Measurements from ENCODE around the gene NQO2.

The NQO2 gene

DNA sequence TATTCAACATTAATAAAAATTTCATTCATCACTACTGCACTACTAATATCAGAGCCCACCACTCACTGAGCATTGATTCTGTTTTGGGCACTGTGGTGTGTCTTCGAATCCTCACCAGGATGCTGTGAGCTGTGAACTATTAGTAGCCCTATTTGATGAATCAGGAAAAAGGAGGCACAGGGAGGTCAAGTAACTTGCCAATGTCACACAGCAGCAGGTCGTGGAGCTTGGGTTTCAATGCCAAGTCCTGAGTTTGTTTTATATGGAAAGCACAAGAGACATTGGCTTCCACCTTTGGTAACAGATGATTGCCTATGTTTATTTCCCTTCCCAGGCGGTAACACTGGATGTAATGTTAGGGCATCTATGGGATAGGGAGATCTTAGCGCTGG, 15.0 kb downstream of the NQO2 start:
- no peaks in the 10 kb centered on the region for H3K36me3 ChIP-seq (ENCODE audit: control insufficient read depth, insufficient read depth, low read length)
- TF ChIP-seq, protein P1, sequence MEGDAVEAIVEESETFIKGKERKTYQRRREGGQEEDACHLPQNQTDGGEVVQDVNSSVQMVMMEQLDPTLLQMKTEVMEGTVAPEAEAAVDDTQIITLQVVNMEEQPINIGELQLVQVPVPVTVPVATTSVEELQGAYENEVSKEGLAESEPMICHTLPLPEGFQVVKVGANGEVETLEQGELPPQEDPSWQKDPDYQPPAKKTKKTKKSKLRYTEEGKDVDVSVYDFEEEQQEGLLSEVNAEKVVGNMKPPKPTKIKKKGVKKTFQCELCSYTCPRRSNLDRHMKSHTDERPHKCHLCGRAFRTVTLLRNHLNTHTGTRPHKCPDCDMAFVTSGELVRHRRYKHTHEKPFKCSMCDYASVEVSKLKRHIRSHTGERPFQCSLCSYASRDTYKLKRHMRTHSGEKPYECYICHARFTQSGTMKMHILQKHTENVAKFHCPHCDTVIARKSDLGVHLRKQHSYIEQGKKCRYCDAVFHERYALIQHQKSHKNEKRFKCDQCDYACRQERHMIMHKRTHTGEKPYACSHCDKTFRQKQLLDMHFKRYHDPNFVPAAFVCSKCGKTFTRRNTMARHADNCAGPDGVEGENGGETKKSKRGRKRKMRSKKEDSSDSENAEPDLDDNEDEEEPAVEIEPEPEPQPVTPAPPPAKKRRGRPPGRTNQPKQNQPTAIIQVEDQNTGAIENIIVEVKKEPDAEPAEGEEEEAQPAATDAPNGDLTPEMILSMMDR (IDR thresholded peaks at IDR 0.05; ENCODE audit: insufficient read depth, low read length, poor library complexity, severe bottlenecking) = no peak

DNA sequence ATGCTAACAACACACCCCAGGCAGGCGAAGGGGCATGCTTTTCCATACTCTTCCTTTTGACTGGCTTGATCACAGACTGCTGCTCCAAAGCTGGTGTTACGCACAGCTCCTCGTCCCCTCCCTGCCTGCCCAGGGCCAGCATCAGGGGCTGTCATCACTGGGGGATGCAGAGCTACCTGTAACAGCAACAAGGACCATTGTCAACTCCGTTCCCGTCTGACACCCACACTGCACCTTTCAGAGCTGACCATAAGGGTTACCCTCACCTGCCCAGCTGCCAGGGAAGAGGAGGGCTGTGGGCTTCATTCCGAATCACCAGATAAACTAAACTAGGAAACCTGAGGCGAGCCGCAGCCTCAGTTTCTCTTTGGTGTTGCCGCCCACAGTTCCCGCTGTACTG, 15.4 kb downstream of the NQO2 start:
- Histone ChIP-seq H3K36me3 (ENCODE audit: control insufficient read depth, insufficient read depth, low read length) (no peaks in the 10 kb centered on the region), H3K27me3 (replicated peaks; ENCODE audit: control insufficient read depth, insufficient read depth, low read length) (no peaks in the 10 kb centered on the region), H3K4me3 (replicated peaks; ENCODE audit: low read depth, low read length) (no peak overlapping the region)
- DNase-seq (ENCODE audit: extremely low read depth, insufficient read length) = no peak
- TF ChIP-seq, protein P1 (IDR thresholded peaks at IDR 0.05; ENCODE audit: insufficient read depth, low read length, poor library complexity, severe bottlenecking) = no peak

More for the DNA sequence above, 15.0 kb downstream of the NQO2 start:
- DNase-seq (ENCODE audit: extremely low read depth, insufficient read length) = no peak
- Histone ChIP-seq H3K4me3 (replicated peaks; ENCODE audit: low read depth, low read length) (no peak overlapping the region), H3K27me3 (replicated peaks; ENCODE audit: control insufficient read depth, insufficient read depth, low read length) (no peaks in the 10 kb centered on the region)

DNA sequence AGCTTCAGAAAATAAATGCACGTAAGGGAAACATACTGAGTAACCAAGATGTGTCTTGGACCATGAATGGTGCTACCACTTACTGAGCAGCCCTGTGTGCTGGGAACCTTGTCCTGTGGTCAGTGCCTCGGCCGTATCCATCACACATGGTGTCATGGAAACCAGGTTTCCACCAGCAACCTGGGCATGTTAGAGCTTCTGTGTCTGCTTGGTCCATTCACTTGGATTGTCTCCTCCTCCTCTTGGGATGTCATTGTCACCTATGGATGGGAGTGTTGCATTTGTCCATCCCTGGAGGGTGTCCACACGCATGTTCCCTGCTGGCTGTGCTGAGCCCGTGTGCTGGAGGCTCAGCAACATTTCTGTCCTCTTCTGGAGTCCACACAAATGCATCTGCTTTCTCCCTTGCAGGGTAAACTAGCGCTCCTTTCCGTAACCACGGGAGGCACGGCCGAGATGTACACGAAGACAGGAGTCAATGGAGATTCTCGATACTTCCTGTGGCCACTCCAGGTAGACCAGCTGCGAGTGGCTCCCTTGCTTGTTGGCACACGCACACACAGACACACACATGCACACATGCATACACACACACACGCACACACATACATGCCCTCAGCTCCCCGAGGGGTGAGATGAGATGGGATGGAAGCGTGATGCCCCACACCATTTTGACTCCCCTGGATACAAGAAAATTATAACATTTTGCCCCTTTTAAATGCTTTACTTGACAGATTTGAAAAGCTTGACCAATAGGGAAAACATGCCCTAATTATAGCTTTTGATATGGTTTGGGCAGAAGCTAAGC, 17.0 kb downstream of the NQO2 start:
- no peak for DNase-seq (ENCODE audit: extremely low read depth, insufficient read length)
- TF ChIP-seq, protein P1 (IDR thresholded peaks at IDR 0.05; ENCODE audit: insufficient read depth, low read length, poor library complexity, severe bottlenecking) = no peak
- no peaks in the 10 kb centered on the region for H3K27me3 ChIP-seq (replicated peaks; ENCODE audit: control insufficient read depth, insufficient read depth, low read length)
- H3K36me3 ChIP-seq (ENCODE audit: control insufficient read depth, insufficient read depth, low read length) = no peaks in the 10 kb centered on the region
- H3K4me3 ChIP-seq (replicated peaks; ENCODE audit: low read depth, low read length) = no peak overlapping the region

DNA sequence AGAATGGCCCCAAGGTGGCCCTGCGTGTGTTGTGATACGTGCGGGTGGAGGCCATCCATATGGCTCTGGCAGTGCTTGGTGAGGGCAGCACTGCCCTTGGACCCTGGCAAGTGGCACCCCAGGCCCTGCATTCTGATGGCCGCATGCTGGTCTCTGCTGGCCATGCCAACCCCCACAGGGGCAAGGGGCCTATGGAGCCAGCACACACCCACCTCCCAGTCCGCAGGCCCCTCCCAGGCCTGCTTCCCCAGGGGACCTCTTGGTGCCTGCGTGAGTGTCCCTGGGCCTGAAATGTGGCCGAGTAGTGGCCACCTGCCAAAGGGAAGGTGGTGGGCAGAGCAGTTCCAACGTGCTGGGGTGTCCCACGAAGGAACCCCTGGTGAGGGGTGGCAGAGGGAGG, 17.6 kb downstream of the NQO2 start:
- no peaks in the 10 kb centered on the region for H3K27me3 ChIP-seq (replicated peaks; ENCODE audit: control insufficient read depth, insufficient read depth, low read length)
- DNase-seq (ENCODE audit: extremely low read depth, insufficient read length) = no peak
- TF ChIP-seq, protein P1 (IDR thresholded peaks at IDR 0.05; ENCODE audit: insufficient read depth, low read length, poor library complexity, severe bottlenecking) = no peak
- no peak overlapping the region for H3K4me3 ChIP-seq (replicated peaks; ENCODE audit: low read depth, low read length)
- H3K36me3 ChIP-seq (ENCODE audit: control insufficient read depth, insufficient read depth, low read length) = no peaks in the 10 kb centered on the region

DNA sequence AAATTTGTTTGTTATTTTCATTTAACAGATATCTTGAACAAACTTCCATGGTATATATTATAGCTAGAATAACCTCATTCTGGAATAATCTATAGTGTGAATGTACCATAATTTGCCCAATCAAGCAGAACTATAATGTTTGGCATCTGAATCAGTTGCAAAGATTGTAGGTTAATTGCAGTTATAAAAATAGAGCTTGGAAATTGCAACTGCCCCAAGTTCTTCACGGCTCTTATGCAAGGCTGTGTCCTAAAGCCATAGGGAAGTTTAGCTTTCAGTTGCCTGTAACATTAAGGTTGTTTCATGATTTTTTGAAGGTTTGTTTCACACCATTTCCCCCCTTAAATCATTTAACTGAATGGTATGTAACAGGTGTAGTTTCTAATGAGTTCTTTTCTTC, 19.4 kb downstream of the NQO2 start:
- DNase-seq (ENCODE audit: extremely low read depth, insufficient read length) = no peak
- TF ChIP-seq, protein P1 (IDR thresholded peaks at IDR 0.05; ENCODE audit: insufficient read depth, low read length, poor library complexity, severe bottlenecking) = no peak
- no peaks in the 10 kb centered on the region for H3K36me3 ChIP-seq (ENCODE audit: control insufficient read depth, insufficient read depth, low read length)
- no peaks in the 10 kb centered on the region for H3K27me3 ChIP-seq (replicated peaks; ENCODE audit: control insufficient read depth, insufficient read depth, low read length)
- no peak overlapping the region for H3K4me3 ChIP-seq (replicated peaks; ENCODE audit: low read depth, low read length)
